Measurements from ENCODE around the gene C16orf46. TPM values are rescaled to one million over a fixed set of nuclear protein-coding genes. Genes with fewer than 3 reads are reported as not detected.

The C16orf46 gene
- total and polyA plus RNA-seq, 7 donors = 0.06 to 1.3 (median 0.56) TPM

DNA sequence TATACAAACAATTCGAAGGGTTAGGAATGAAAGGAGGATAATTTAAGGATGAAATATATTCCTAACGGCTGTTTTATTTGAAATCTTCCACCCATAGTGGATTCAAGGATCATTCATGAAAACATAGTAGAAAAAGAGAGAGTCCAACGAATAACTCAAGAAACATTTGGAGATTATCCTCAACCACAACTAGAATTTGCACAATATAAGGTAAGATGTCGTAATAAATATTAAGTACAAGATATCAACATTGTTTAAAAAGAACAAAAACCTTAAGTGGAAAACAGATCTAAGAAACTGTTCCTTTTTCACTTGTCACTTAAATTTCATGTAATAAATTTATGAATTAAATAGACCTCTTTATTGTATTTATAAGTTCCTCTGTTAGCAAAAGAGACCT lies 50.6 kb downstream of the C16orf46 start:
- no peaks in the 10 kb centered on the region for H3K9me3 ChIP-seq
- peaks cover 0 to 51% of the 10 kb centered on the region in 2 donors for H3K36me3 ChIP-seq (ENCODE audit: insufficient read depth in 1 of 2, low read depth in 1 of 2)
- no peaks in the 10 kb centered on the region for H3K27me3 ChIP-seq (ENCODE audit: insufficient read depth in 3 of 3, low read length in 2 of 3)
- ATAC-seq (no peak), DNase-seq (no peak)
- WGBS, 3 donors = 93 to 97% (median 97%) methylated on average over 4 of the region's 4 CpGs
- intact Hi-C loops (cut with DNase I) = no loop called here
- no peaks in the 10 kb centered on the region for H3K4me1 ChIP-seq
- H3K27ac ChIP-seq = no peak overlapping the region
- TF ChIP-seq, protein P1, sequence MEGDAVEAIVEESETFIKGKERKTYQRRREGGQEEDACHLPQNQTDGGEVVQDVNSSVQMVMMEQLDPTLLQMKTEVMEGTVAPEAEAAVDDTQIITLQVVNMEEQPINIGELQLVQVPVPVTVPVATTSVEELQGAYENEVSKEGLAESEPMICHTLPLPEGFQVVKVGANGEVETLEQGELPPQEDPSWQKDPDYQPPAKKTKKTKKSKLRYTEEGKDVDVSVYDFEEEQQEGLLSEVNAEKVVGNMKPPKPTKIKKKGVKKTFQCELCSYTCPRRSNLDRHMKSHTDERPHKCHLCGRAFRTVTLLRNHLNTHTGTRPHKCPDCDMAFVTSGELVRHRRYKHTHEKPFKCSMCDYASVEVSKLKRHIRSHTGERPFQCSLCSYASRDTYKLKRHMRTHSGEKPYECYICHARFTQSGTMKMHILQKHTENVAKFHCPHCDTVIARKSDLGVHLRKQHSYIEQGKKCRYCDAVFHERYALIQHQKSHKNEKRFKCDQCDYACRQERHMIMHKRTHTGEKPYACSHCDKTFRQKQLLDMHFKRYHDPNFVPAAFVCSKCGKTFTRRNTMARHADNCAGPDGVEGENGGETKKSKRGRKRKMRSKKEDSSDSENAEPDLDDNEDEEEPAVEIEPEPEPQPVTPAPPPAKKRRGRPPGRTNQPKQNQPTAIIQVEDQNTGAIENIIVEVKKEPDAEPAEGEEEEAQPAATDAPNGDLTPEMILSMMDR (IDR thresholded peaks at IDR 0.05) = no peak
- no peak overlapping the region for H3K4me3 ChIP-seq

DNA sequence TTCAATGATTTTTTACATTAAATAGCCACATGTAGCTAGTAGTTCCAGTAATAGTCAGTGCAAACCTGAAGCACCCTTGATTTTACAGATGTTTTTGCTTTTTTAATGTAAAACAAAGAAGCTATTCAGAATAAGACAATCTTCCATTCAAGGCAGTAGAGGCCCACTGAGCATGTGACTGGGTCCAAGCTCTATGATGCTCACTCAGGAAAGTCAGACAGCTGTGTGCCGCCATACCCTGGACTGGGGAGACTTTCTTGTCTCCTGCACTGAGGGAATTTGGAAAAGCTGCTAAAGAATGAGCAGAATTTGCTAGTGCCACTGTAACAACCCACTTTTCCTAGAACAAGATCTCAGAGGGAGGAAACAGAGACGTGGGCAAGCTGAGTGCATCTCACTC lies 58.5 kb downstream of the C16orf46 start:
- 87 to 93% (median 89%) methylated on average over 2 of the region's 2 CpGs for WGBS, 3 donors
- H3K4me3 ChIP-seq = no peak overlapping the region
- TF ChIP-seq, protein P1 (IDR thresholded peaks at IDR 0.05) = no peak
- H3K9me3 ChIP-seq = no peaks in the 10 kb centered on the region
- H3K27ac ChIP-seq = no peak overlapping the region
- no peaks in the 10 kb centered on the region for H3K27me3 ChIP-seq (ENCODE audit: insufficient read depth in 3 of 3, low read length in 2 of 3)
- ATAC-seq (no peak), DNase-seq (no peak)
- intact Hi-C loops (cut with DNase I) = no loop called here
- H3K4me1 ChIP-seq = no peaks in the 10 kb centered on the region
- H3K36me3 ChIP-seq (ENCODE audit: insufficient read depth in 1 of 2, low read depth in 1 of 2) = peaks cover 0 to 95% of the 10 kb centered on the region in 2 donors

DNA sequence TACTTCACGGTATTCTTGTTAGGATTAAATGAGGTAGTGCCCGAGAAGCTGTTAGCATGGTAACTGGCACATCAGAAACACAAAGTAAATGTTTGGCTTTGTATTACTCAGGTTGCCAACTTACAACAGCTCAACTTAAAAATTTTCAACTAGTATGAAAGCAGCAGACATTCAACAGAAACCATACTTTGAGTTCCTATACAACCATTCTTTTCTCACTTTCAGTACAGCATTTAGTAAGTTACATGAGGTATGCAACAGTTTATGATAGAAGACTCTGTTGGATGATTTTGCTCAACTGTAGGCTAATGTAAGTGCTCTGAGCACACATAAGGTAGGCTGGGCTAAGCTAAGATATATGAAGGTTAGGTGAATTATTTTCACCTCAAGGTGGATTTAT lies 62.4 kb downstream of the C16orf46 start:
- H3K27me3 ChIP-seq (ENCODE audit: insufficient read depth in 3 of 3, low read length in 2 of 3) = no peaks in the 10 kb centered on the region

DNA sequence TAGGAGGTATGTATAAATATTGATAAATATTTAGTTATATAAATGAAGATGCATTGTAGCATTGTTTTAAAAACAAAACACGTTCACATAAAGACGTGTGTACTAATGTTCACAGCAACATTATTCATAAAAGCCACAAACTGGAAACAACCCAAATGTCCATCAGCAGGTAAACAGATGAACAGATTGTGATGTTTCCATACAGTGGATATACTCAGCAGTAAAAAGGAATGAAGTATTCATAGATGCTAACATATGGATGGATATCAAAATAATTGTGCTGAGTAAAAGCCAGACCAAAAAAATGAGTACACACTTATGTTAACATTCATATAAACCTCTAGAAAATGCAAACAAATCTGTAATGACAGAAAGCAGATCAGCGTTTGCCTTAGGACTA lies 64.1 kb downstream of the C16orf46 start:
- DNase-seq = no peak
- Histone ChIP-seq H3K27me3 (ENCODE audit: insufficient read depth in 3 of 3, low read length in 2 of 3) (no peaks in the 10 kb centered on the region), H3K4me3 (no peak overlapping the region), H3K27ac (no peak overlapping the region), H3K9me3 (no peaks in the 10 kb centered on the region), H3K4me1 (no peaks in the 10 kb centered on the region), H3K36me3 (ENCODE audit: insufficient read depth in 1 of 2, low read depth in 1 of 2) (peaks cover 0 to 57% of the 10 kb centered on the region in 2 donors)
- ATAC-seq = no peak
- intact Hi-C loops (cut with DNase I) = no loop called here
- 93 to 96% (median 94%) methylated on average over 3 of the region's 3 CpGs for WGBS, 3 donors
- TF ChIP-seq, protein P1 (IDR thresholded peaks at IDR 0.05) = no peak

More for the DNA sequence above, 62.4 kb downstream of the C16orf46 start:
- intact Hi-C loops (cut with DNase I) = no loop called here
- TF ChIP-seq, protein P1 (IDR thresholded peaks at IDR 0.05) = no peak
- no peak overlapping the region for H3K4me3 ChIP-seq
- H3K9me3 ChIP-seq = no peaks in the 10 kb centered on the region
- no peak for DNase-seq
- no peak overlapping the region for H3K27ac ChIP-seq
- peaks cover 0 to 72% of the 10 kb centered on the region in 2 donors for H3K36me3 ChIP-seq (ENCODE audit: insufficient read depth in 1 of 2, low read depth in 1 of 2)
- no peaks in the 10 kb centered on the region for H3K4me1 ChIP-seq
- 92 to 96% (median 96%) methylated on average over 2 of the region's 2 CpGs for WGBS, 3 donors
- no peak for ATAC-seq

Other genes with a start within 250 kb of the C16orf46 start
- 100 to 1,000 TPM in 1 of 4 donors, 10 to 100 TPM in 3; 58.8 to 121 (median 81.9) TPM for gene CMC2, start 70.4 kb downstream of the C16orf46 start, total RNA-seq
- 100 to 1,000 TPM; 257 to 334 (median 299) TPM for gene CMC2, start 70.4 kb downstream of the C16orf46 start, polyA plus RNA-seq
- 1 to 10 TPM; 2.9 to 8.4 (median 7.9) TPM for gene CENPN, start 70.0 kb downstream of the C16orf46 start, total RNA-seq
- gene CENPN, start 70.0 kb downstream of the C16orf46 start, polyA plus RNA-seq = 10 to 100 TPM in 1 of 3 donors, 1 to 10 TPM in 2; 3.8 to 20.6 (median 4.5) TPM
- gene ATMIN, start 41.4 kb downstream of the C16orf46 start, total RNA-seq = 10 to 100 TPM; 26.5 to 33.5 (median 28.4) TPM
- 10 to 100 TPM; 20.0 to 43.2 (median 28.8) TPM for gene ATMIN, start 41.4 kb downstream of the C16orf46 start, polyA plus RNA-seq
- 10 to 100 TPM; 29.1 to 51.5 (median 39.1) TPM for gene GCSH, start 19.2 kb upstream of the C16orf46 start, total RNA-seq
- gene GCSH, start 19.2 kb upstream of the C16orf46 start, polyA plus RNA-seq = 10 to 100 TPM; 37.8 to 51.4 (median 48.9) TPM
- not detected for gene BCO1, start 161.5 kb upstream of the C16orf46 start, total RNA-seq
- gene BCO1, start 161.5 kb upstream of the C16orf46 start, polyA plus RNA-seq = under 1 TPM in 2 of 3 donors, not detected in 1; 0.10 TPM
- gene GAN, start 237.7 kb upstream of the C16orf46 start, total RNA-seq = 1 to 10 TPM; 5.5 to 8.3 (median 7.2) TPM
- gene GAN, start 237.7 kb upstream of the C16orf46 start, polyA plus RNA-seq = 1 to 10 TPM; 1.0 to 2.3 (median 2.3) TPM

Data from psoas muscle (tissue), 8 donors.